Endothelial cell of umbilical vein (primary cell): ENCODE results near the gene C7. TPM values are rescaled to one million over a fixed set of nuclear protein-coding genes. Genes with fewer than 3 reads are reported as not detected.

ENCODE experiments used
- BruUV-seq: library from RNA; stranded (reverse); fragments of 400-500 nt; replicated peaks from 2 replicates; lab custom pipeline; 2021; lab: Mats Ljungman, UMichigan
- CTCF ChIA-PET: fragments of 300-600, 350-600 bp; sonication (Branson Sonifier 250); formaldehyde crosslinking; loops from one replicate; lab custom pipeline; 2021; ENCODE audit warnings: antibody characterized with exemption, inconsistent platforms; lab: Charles Lee
- POLR2A ChIA-PET: fragments of 300-600, 350-600 bp; sonication (Branson Sonifier 250); formaldehyde crosslinking; loops from one replicate; lab custom pipeline; 2021; ENCODE audit warnings: antibody characterized with exemption, inconsistent platforms; lab: Charles Lee
- DNase-seq: peaks from one replicate; pipeline ENCODE4 v3.0.0-alpha.2; 2011; ENCODE audit warnings: low read depth, low spot score
- FAIRE-seq: peaks from 2 replicates; lab custom pipeline; 2011; peaks lifted over from hg19 to GRCh38; lab: Jason Lieb, UNC
- H2AFZ ChIP-seq: 2 replicates; pipeline ENCODE4 v1.6.0; 2012; ENCODE audit warnings: low read depth, low read length, control low read depth, inconsistent platforms
- H3K27ac ChIP-seq: 2 replicates; pipeline ENCODE4 v1.5.1; 2011; ENCODE audit warnings: low read depth, mild to moderate bottlenecking, control low read depth, low read length, moderate library complexity; ENCODE audit not compliant: insufficient read depth
- H3K27me3 ChIP-seq, 2 experiments: 2 replicates each; pipeline versions ENCODE4 v1.6.0 to v1.6.1; 2011; ENCODE audit warnings: low read length in 2 of 2, mixed read lengths in 1 of 2; ENCODE audit not compliant: control insufficient read depth in 2 of 2, insufficient read depth in 2 of 2
- H3K36me3 ChIP-seq, 2 experiments: 2 replicates in 1 of 2; 3 replicates in 1 of 2; pipeline ENCODE4 v1.5.1; 2011; ENCODE audit warnings: low read length in 2 of 2, mild to moderate bottlenecking in 1 of 2, moderate library complexity in 1 of 2; ENCODE audit not compliant: control insufficient read depth in 2 of 2, insufficient read depth in 2 of 2; ENCODE audit errors: extremely low read depth in 1 of 2
- H3K4me1 ChIP-seq: 3 replicates; pipeline ENCODE4 v1.5.1; 2011; ENCODE audit warnings: mild to moderate bottlenecking, low read length; ENCODE audit not compliant: control insufficient read depth, insufficient read depth; ENCODE audit errors: extremely low read depth
- H3K4me2 ChIP-seq: 2 replicates; pipeline ENCODE4 v1.6.1; 2011; ENCODE audit warnings: low read length, control low read depth, mixed read lengths; ENCODE audit not compliant: insufficient read depth
- H3K4me3 ChIP-seq, 3 experiments: fragments of 200-600 bp in 1 of 3; sonication (generic), shearing (Covaris generic) in 1 of 3; replicated peaks in 1 of 3; 2 replicates each; pipeline ENCODE4 v1.5.1; 2011 to 2016; ENCODE audit warnings: control low read depth in 3 of 3, low read length in 3 of 3, mild to moderate bottlenecking in 2 of 3, inconsistent platforms in 1 of 3, low read depth in 1 of 3, moderate library complexity in 1 of 3; ENCODE audit not compliant: insufficient read depth in 1 of 3
- H3K79me2 ChIP-seq: 2 replicates; pipeline ENCODE4 v1.6.0; 2012; ENCODE audit warnings: low read length, inconsistent platforms; ENCODE audit not compliant: control insufficient read depth, insufficient read depth
- H3K9ac ChIP-seq: replicated peaks from 2 replicates; pipeline ENCODE3; 2011; ENCODE audit warnings: low read length, control low read depth; ENCODE audit not compliant: insufficient read depth; ENCODE audit errors: extremely low read depth
- H3K9me1 ChIP-seq: replicated peaks from 3 replicates; pipeline ENCODE4 v1.6.0; 2011; ENCODE audit warnings: mild to moderate bottlenecking, low read length; ENCODE audit not compliant: control insufficient read depth, insufficient read depth; ENCODE audit errors: extremely low read depth
- H3K9me3 ChIP-seq: replicated peaks from 2 replicates; pipeline ENCODE4 v1.5.1; 2012; ENCODE audit warnings: low read length, inconsistent platforms; ENCODE audit not compliant: control insufficient read depth, insufficient read depth
- H4K20me1 ChIP-seq: replicated peaks from 2 replicates; pipeline ENCODE3; 2011; ENCODE audit warnings: mild to moderate bottlenecking, low read length; ENCODE audit not compliant: control insufficient read depth, insufficient read depth; ENCODE audit errors: extremely low read depth
- CTCF ChIP-seq, 2 donors: IDR thresholded peaks; 1 replicate in 1 of 2; 2 replicates in 1 of 2; pipeline ENCODE4 v1.5.1; 2011; ENCODE audit warnings: low read length in 2 of 2, mild to moderate bottlenecking in 2 of 2, moderate library complexity in 2 of 2, control low read depth in 1 of 2, inconsistent platforms in 1 of 2, low read depth in 1 of 2; ENCODE audit not compliant: insufficient read depth in 1 of 2; ENCODE audit errors: extremely low read depth in 1 of 2
- EZH2 ChIP-seq: IDR thresholded peaks from 2 replicates; pipeline ENCODE4 v1.6.1; 2012; ENCODE audit warnings: borderline replicate concordance, low read depth, mild to moderate bottlenecking, moderate library complexity, low read length, inconsistent platforms; ENCODE audit not compliant: severe bottlenecking
- FOS ChIP-seq: IDR thresholded peaks from 2 replicates; pipeline ENCODE4 v1.6.1; 2011; ENCODE audit warnings: mild to moderate bottlenecking, low read length, moderate library complexity, borderline replicate concordance; ENCODE audit not compliant: insufficient read depth
- GATA2 ChIP-seq: IDR thresholded peaks from 2 replicates; pipeline ENCODE4 v1.7.0; 2011; ENCODE audit warnings: low read depth, mild to moderate bottlenecking, moderate library complexity, mixed read lengths, low read length; ENCODE audit not compliant: insufficient read length, insufficient read depth
- JUN ChIP-seq: IDR thresholded peaks from 2 replicates; pipeline ENCODE4 v1.6.1; 2011; ENCODE audit warnings: borderline replicate concordance, low read depth; ENCODE audit not compliant: insufficient read length, insufficient read depth
- MYC ChIP-seq: IDR thresholded peaks from one replicate; pipeline ENCODE4 v1.6.1; 2011; ENCODE audit warnings: mild to moderate bottlenecking, low read depth, low read length
- POLR2A ChIP-seq: IDR thresholded peaks from 2 replicates; pipeline ENCODE4 v1.6.1; 2012; ENCODE audit warnings: low read depth, mild to moderate bottlenecking, control low read depth, low read length
- POLR2AphosphoS5 ChIP-seq: IDR thresholded peaks from 2 replicates; pipeline ENCODE4 v1.6.1; 2012; ENCODE audit warnings: low read depth, mild to moderate bottlenecking, control low read depth, low read length, moderate library complexity; ENCODE audit not compliant: insufficient read depth
- dilution Hi-C: fragments of 300-500 bp; cut with MboI; formaldehyde crosslinking; loops from one replicate; pipeline ENCODE4 v1.15.0; 2019; ENCODE audit warnings: low sequenced_read_pairs; ENCODE audit not compliant: extremely low pct_ligation_motif_present
- intact Hi-C: fragments of 100-400 bp; cut with micrococcal nuclease; formaldehyde crosslinking; loops from one replicate; pipeline ENCODE4 v1.10.0; 2022
- polyA plus RNA-seq, 4 experiments: library from polyadenylated mRNA; depleted of rRNA in 3 of 4; stranded (reverse) in 3 of 4; unstranded in 1 of 4; fragments of >200 nt; gene quantifications; 2 replicates each; pipeline versions ENCODE4 v1.2.1 to v1.2.3, GENCODE V29; 2011 to 2012; ENCODE audit warnings: missing spikeins in 1 of 4
- total RNA-seq: library from RNA; stranded (reverse); gene quantifications from 2 replicates; pipeline ENCODE4 v1.2.3, GENCODE V29; 2021
- TF ChIP-seq, protein P1 (sequence below): IDR thresholded peaks from 2 replicates; pipeline ENCODE4 v1.6.1; 2011; ENCODE audit not compliant: insufficient read depth, insufficient read length

The C7 gene
- total and polyA plus RNA-seq, 2 donors (not counting 3 experiments of a cell fraction or from before 2014, with no cell fraction given), result 0.08 to 0.29 TPM

DNA sequence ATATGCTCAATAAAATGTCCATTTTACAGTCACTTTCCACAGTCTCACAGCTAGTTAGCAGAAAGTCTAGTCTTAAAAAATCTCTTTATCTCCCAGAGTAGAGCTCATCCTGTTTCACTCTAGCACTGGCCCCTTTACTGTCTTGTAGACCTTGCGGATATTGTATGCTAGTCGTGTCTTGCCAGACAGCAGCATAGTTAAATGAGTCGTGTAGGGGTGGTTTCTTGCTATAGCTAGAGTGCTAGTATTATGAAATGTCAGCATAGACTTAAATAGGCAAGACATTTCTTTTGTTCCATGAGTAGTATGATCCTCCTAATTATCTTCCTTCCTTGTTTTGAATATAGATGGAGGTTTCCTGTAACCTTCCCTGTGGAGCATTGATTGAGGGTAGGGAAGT lies 77.4 kb downstream of the C7 start:
- H3K9me1 ChIP-seq, result no peaks in the 10 kb centered on the region
- DNase-seq (no peak), FAIRE-seq (no peak)
- H3K79me2 ChIP-seq, result no peaks in the 10 kb centered on the region
- intact Hi-C loops (no loop called here), dilution Hi-C loops (no loop called here)
- no peak overlapping the region for H3K27ac ChIP-seq
- no peak overlapping the region for H2AFZ ChIP-seq
- no peak overlapping the region for H3K9ac ChIP-seq
- CTCF ChIA-PET, result no interaction called here
- no TSS peak for BruUV-seq
- no peaks in the 10 kb centered on the region for H3K36me3 ChIP-seq
- no peaks in the 10 kb centered on the region for H3K9me3 ChIP-seq
- H3K27me3 ChIP-seq, result no peaks in the 10 kb centered on the region
- TF ChIP-seq EZH2 (no peak), JUN (no peak)
- TF ChIP-seq, protein P1, sequence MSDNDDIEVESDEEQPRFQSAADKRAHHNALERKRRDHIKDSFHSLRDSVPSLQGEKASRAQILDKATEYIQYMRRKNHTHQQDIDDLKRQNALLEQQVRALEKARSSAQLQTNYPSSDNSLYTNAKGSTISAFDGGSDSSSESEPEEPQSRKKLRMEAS, result no peak
- POLR2A ChIA-PET, result no interaction called here
- H3K4me2 ChIP-seq, result no peak overlapping the region
- no peaks in the 10 kb centered on the region for H3K4me1 ChIP-seq
- no peak overlapping the region for H3K4me3 ChIP-seq
- H4K20me1 ChIP-seq, result no peaks in the 10 kb centered on the region

DNA sequence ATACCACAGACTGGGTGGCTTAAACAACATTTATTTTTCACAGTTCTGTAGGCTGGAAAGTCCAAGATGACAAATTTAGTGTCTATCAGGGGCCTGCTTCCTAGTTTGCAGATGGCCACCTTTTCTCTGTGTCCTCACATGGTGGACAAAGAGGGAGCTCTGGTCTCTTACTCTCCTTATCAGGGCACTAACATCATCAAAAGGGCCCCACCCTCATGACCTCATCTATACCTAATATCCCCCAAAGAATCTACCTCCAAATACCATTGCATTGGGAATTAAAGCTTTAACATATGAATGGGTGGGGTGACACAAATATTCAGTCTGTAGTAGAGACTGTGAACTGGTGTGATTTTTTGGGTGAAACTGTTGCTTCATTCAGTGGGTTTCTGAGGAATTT lies 78.1 kb downstream of the C7 start:
- TF ChIP-seq FOS (no peak), POLR2AphosphoS5 (no peak), MYC (no peak), JUN (no peak), EZH2 (no peak), POLR2A (no peak), CTCF (IDR thresholded peaks at IDR 0.05; ENCODE audit: extremely low read depth in 1 of 2, insufficient read depth in 1 of 2, low read depth in 1 of 2, low read length in 2 of 2) (no peak), GATA2 (no peak)
- TF ChIP-seq, protein P1, result no peak
- Histone ChIP-seq H3K4me3 (no peak overlapping the region), H3K4me1 (no peaks in the 10 kb centered on the region), H2AFZ (no peak overlapping the region), H4K20me1 (no peaks in the 10 kb centered on the region), H3K27me3 (no peaks in the 10 kb centered on the region), H3K36me3 (no peaks in the 10 kb centered on the region), H3K9me3 (no peaks in the 10 kb centered on the region), H3K79me2 (no peaks in the 10 kb centered on the region), H3K9ac (no peak overlapping the region), H3K27ac (no peak overlapping the region), H3K4me2 (no peak overlapping the region), H3K9me1 (no peaks in the 10 kb centered on the region)
- POLR2A ChIA-PET, result no interaction called here
- CTCF ChIA-PET, result no interaction called here
- no TSS peak for BruUV-seq
- FAIRE-seq (no peak), DNase-seq (no peak)
- dilution Hi-C loops (no loop called here), intact Hi-C loops (no loop called here)
